Hypothalamus (tissue), 51 donors: Measurements from ENCODE around the gene CBFA2T3.

Source experiments
- DNase-seq, 51 donors: peaks; one replicate each; lab custom pipeline; 2025; lab: John Stamatoyannopoulos, UW

The CBFA2T3 gene

DNA sequence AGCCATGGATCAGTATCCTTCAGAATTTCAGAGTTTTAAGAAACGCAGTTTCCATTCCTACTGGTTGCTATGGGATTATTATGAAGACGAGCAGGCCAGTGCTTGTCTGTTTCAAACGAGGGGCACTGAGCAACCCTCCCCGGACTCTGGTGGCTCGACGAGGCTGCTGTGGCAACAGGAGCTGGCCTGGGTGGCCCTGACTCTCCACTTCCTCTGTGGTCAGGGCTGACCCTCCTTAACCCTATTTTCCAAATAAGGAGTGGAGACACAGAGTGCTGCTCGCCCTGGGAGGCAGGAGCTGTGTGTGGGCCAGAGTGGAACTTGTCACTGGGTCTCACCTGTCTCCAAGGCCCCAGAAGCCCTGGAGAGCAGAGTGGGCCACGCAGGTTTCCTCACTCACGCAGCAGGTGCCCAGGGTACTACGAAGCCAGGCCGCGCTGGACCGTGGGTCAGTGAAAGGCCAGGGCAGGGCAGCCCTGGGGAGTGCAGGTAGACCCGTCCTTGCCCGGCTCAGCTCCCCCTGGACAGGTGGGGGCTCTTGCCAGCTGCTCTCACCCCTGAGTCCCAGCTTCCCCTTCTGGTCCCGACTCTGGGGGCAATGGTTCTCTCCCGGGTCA is 123.6 kb downstream of the CBFA2T3 start:
- DNase-seq, result peak in 3 of 51 donors; percentile 14 to 28 (median 28)

DNA sequence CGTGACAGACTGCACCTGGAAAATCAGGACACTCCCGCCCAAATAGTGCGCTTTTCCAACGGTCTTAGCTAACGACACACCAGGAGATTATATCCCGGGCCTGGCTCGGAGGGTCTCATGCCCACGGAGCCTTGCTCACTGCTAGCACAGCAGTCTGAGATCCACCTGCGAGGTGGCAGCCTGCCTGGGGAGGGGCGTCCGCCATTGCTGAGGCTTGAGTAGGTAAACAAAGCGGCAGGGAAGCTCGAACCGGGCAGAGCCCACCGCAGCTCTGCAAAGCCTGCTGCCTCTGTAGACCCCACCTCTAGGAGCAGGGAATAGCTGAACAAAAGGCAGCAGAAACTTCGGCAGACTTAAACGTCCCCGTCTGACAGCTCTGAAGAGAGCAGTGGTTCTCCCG is 125.4 kb downstream of the CBFA2T3 start:
- no peak for DNase-seq

DNA sequence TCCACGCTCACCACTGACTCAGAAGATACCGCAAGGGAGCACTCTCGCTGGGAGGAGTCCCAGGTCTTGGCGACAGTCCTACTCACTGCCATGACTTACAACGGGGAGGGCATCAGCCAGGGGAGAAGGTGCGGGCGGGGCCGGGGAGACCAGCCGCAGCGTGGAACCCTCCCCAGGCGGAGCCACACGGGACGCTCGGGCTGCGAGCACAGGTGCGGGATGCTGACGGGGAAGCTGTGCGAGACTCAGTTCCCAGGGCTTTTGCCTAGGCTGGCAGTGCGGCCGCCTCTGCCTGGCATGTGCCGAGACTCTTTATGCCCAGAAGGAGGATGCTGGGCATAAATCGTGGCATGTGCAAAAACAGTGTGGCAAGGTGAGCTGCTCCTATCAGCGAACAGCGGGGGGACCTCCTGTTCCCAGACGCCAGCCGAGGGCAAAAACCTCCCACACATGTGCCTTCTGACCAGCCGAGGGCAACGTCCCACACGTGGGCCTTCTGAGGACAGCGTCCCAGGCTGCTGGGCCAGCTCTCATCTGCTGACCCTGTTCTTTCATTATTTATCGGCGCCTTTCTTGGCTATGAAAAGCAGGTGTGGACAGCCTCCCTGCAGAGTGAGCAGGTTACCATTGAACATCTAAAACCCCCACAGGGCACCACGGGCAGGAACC is 126.3 kb downstream of the CBFA2T3 start:
- DNase-seq, result no peak

DNA sequence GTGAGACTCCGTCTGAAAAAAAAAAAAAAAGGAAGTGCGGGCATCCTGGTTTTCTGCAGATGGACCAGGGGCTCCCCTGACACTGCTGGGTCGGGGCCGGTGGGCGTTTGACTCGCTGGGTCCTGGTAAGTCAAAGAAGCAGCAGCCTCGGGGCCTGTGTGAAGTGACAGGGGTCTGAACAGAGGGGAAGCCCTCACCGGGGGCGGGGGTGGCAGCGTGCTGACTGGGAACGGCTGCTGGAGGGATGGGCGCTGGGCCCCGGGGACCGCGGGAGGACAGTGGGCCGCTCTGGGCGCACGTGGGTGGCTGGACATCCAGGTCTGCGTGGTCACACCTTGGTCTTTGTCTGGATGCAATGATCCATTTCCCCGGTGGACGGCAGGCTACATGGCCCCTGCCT is 128.4 kb downstream of the CBFA2T3 start:
- no peak for DNase-seq

DNA sequence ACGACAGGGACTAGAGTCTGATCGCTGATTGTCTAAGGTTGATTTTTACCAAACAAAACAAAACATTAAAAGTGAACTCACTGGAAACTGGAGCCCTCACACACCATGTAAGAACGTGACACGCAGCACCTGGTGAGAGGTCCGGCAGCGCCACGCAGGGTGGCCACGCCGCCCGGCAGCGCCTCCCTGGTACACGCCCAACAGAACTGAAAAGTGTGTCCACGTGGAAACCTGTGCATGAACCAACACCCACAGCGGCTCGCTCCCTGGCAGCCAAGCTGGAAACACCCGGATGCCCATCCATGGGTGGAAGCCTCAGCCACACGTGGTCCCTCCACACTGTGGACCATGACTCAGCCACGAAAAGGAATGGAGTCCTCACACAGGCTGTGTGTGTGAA is 129.4 kb downstream of the CBFA2T3 start:
- no peak for DNase-seq

DNA sequence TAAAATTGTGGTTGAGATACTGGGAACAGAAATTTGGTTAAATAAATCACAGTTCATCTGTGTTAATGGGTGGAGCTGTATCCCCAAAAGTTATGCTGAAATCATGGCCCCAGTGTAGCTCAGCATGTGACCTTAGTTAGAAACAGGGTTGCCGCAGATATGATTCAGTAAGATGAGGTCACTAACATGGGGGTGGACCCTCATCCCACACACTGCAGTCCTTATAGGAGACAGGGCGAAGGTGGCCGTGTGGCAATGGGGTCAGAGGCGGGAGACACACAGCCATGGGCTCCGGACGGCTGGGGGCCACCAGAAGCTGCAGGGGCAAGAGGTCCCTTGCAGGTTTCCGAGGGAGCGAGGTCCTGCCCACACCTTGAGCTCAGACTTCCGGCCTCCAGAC is 130.9 kb downstream of the CBFA2T3 start:
- DNase-seq, result no peak

DNA sequence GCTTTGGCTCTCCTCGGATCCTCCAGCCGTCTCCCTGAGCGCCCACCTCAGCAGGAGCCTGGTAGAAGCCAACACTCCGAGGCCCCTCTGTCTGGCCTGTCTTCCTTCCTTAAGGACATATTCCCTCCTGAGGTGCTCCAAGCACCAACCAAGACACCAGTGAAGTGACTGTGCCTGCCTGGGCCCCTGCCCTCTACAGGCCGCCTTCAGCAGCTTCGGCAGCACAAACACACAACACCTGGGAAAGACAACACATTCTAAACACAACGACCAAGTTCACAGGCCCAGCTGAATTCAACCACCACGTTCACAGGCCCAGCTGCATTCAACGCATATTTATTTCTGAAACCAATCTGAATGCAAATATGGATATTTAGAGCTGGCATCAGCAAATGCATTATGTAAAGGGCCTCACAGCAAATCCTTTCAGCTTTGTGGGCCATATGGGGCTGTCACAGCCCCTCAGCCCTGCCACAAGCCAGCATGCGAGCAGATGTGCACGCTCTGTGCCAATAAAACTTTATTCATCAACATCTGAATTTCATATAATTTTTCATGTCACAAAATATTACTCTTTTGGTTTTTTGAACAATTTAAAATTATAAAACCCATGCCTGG is 132.5 kb downstream of the CBFA2T3 start:
- DNase-seq, result no peak

DNA sequence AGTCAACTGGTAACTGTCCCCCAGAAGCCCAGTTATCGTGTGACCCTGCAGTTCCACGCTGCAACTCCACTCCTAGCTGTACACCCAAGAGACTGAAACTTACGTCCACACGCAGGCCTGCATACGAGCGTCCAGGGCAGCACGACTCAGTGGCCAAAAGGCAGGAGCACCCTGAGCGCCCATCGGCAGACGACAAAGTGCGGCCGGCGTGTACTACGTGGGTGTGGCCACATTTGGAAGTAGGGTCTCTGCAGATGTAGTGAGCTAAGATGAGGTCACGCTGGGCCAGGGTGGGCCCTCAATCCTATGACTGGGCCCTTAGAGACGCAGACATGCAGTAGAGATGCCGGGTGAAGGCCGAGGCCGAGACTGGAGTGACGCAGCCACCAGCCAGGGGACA is 133.8 kb downstream of the CBFA2T3 start:
- no peak for DNase-seq

DNA sequence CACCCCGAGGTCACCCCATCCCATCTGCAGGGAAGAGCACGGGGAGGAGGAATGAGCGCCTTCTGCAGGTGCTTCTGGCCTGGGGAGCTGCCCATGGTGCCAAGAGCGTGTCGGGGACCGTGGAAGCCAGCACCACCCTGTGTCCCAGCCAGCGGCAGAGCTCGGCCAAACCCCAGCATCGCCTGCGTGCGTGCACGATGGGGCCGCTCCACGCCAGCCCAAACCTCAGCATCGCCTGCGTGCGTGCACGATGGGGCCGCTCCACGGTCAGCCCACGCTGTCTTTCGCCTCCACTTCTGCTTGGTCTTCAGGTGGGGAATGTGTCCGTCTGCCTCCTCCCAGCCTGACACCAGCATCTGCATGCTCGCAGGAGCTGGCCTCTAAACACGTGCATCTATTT is 134.2 kb downstream of the CBFA2T3 start:
- no peak for DNase-seq

DNA sequence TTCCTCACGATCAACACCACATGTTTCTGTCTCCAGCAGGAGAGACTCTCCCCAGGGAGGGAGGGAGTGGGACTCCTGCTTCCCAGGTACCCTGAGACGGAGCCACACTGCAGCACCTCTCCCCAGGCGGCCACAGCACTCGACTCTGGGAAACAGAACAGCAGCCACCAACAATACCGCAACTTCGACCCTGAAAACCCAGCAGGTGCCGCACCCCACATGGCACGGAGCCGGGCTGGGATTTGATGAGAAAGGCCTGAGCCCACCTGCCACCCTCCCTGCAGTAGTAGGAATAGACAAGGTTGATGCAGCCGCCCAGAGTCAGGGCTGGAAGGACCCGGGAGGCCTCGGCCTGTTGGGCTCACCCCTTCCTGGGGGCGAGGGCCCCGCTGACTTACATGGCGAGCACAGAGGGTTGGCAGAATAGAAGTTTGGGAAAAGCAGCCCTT is 134.7 kb downstream of the CBFA2T3 start:
- no peak for DNase-seq

DNA sequence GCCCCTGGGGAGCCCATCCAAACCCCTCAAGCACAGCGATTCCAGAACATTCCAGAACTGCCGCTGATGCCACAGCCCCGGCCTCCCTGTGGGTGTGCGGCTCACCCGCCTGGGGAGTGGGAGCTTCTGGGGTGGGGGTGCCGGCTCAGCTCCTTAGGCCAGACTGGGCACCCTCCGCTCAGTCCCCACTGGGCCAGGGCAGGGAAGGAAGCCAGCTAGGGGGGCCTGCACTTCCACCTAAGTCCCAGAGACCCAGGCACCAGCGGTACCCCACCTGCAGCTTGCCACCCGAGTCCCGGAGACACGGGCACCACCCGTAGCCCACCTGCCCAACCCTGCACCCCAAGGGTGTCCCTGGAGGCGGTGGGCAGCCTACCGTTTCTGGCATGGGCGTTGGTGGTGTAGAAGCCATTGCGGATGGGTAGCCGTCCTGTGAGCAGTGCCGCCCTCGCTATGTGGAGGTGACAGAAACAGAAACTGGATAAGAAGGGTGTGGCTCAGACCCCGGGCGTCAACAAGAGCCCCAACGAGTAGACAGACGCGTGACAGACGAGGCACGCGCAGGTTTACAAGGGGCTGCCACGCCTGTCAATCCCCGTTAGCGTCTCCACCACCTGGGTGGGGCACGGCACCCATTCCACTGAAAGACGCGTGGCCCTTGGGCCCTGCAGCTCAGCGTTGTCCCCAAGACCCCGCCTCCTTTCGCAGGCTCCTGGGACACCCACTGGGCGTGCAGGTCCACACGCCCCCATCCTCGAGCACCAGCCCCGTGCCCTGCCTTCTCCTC is 135.3 kb downstream of the CBFA2T3 start:
- DNase-seq, result no peak

DNA sequence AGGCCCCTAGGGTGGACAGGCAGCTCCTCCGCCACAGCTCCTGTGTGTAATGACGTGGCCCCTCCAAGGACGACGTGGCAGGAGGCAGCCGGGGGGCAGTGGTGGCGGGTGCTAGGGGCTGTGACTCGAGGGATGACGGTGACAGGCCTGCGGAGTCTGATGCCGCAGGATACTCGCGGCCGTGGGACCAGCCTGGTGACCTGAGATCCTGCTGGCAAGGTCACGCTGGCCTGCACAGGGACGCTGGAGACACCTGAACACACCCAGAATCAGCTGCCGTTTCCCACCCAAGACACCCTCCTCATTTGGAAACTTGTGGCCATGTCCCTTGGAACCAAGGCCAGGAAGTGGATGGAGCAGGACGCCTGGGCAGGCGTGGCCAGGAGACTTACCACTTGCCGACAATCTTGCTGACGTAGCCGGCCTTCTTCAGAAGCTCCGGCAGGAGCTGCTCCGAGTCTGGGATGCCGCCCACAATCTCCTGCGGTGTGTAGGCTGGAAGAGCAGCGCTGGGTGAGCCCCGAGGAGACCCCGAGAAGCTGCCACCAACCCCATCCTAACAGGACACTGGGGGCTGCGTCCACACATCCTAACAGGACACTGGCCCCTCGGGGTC is 136.3 kb downstream of the CBFA2T3 start:
- DNase-seq, result no peak

DNA sequence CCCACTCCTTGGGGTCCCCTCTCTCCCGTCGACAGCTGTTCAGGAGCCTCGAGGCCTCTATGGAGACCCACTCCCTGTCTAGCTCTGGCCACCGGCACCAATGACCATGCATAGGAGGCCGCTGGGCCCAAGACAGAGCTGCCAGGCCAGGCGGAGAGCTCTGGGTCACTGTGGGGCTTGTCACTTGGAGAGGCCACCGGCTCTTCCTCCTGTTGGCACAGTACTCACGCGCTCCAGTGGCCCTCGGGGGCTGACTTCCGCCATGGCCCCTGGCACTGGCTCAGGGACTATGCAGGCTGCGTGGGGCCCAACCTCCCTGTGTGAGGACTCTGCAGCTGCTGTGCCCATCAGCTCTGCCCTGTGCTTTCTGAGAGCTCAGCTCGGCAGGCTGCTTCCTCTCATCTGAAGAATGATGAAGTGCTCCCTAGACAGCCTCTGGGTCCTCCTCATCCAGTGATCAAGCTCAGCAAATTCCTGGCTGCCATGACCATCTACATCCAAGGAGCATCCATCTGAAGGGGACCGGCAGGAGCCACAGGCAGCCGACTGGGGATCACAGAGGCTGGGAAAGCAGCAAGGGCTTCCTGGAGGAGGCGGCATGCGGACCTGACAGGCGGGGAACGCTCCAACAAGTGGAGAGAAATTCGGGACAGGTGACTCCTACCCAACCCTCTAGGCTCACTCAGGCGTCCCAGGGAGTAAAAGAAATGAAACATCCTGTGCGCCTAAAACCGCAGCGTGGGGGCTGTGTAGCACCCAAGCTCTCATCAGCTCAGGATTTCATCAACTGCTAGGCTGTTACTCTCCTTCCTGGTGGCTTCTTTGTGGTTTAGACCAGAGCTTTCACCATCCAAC is 137.0 kb downstream of the CBFA2T3 start:
- DNase-seq, result no peak

DNA sequence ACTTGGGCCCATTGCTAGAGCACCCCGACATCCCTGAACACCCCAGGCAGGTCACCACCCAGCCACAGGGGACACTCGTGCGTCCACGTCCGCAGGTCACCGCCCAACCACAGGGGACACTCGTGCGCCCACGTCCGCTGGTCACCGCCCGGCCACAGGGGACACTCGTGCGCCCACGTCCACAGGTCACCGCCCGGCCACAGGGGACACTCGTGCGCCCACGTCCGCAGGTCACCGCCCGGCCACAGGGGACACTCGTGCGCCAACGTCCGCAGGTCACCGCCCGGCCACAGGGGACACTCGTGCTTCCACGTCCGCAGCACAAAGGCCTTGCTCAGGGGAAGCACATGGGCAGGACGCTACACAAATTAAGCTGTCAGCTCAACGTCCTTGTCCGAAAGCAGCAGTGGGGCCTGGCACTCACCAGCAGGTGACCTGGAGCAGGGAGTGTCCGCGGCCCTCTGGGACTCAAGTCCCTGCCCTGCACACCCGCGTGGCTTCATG is 137.9 kb downstream of the CBFA2T3 start:
- DNase-seq, result no peak

DNA sequence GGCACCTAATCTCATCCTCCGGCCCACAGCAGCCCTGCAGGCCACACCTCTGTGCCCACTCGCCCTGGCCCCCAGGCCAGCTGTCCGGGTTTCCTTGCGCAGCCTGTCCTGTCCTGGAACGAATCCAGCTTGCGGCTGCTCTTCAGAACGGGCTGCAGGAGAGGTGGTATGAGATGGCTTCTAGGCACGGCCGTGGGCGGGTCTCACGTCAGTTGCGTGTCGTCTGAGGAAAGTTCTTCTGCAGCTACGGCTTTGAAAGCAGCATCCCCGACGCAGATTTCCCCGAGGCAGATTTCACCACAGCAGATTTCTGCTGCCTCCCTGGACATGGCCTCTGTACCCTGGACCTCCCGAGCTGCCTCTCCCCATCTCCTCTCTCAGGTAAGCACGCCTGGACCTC is 138.4 kb downstream of the CBFA2T3 start:
- DNase-seq, result no peak

DNA sequence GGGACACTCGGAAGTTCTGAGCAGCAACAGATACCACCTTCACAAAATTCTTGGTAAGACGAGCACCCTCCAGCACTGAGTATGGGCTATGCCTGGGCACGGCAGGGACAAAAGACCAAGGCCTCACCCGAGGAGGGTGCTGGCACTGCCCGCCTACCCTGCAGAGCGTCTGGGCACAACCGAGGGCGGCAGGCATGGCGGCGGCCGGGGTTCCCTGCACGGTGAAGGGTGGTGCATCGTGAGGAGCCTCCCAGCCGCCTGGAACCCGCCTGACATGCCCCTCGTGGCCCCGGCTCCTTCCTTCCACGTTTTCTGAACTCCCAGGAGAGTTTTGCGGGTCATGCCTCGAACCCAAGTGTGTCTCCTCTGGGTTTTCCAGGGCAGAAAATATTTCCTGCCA is 139.2 kb downstream of the CBFA2T3 start:
- DNase-seq, result no peak

DNA sequence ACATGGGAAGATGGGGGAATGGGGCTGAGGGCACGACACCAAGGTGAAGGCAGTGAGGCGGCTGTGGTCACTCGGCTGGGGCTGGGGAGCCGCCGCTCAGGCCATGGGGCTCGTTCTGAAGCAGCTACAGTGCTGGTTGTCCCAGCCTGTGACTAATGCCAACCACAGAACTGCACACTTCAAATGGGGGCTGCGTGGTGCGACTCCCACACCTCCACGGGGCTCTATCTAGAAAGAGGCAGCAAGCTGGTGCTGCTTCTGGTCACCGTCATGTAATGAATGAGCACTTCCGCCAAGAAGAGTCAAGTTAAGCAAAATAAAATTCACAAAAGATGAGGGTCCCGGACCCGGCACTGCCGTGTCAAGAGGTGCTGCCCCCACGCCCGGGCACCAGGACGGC is 140.2 kb downstream of the CBFA2T3 start:
- DNase-seq, result no peak

DNA sequence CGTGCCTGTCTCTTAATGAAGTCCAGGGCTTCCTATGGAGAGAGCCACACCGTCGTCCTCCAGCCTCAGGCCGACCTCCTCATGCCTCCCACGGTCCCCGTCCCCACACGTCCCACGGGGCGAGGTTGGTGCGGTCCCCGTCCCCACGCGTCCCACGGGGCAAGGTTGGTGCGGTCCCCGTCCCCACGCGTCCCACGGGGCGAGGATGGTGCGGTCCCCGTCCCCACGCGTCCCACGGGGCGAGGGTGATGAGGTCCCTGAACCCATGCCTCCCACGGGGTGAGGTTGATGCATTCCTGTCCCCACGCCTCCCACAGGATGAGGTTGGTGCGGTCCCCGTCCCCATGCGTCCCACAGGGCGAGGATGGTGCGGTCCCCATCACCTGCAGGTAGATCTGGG is 141.2 kb downstream of the CBFA2T3 start:
- no peak for DNase-seq

DNA sequence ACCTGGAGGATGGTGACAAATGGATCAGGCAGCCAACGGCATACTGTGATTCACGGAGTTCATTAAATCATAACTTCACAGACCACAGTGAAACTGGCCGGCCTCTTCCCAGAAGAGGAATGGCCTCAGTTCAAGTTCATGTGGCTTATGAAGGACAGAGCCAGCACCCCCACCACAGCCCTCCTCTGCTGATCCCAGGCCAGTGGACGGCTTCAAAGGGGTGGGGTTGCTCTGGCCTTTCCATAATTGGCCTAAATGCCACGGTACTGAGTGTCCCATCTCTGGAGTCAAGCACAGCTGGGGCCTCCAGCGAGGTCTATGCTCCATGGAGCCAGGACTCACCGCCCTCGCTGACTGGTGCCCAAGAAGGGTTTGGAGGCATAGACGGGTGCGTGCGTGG is 141.6 kb downstream of the CBFA2T3 start:
- no peak for DNase-seq

DNA sequence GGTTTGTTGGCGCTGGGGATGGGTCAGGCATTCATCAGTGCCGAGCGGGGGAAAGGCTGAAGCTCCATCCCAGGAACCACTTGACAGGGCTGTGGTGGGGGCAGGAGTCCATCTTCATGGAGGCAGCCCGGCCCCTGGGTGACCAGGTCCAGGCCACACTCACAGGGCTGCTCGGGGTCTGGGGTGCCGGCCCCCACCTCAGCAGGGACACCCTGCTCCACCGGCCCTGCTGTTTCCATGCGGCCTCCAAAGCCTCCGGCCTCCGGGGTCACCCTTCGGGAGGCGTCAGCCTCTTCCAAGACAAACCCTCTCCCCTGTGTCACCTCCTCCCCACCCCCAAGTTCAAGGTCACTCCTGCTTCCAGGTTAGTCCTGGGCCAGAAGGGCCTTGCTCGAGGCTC is 142.3 kb downstream of the CBFA2T3 start:
- no peak for DNase-seq
